GM12878 (cell line): ENCODE results near the gene GCNT2. TPM values are rescaled to one million over a fixed set of nuclear protein-coding genes. Genes with fewer than 3 reads are reported as not detected.

Source experiments
- ATAC-seq: fragments of 200-7000 bp; cut with Tn5 transposase; 3 replicates; pipeline ENCODE4 v1.9.1; 2020; ENCODE audit warnings: mild to moderate bottlenecking, moderate library complexity
- BruUV-seq: library from RNA; stranded (reverse); fragments of 400-500 nt; replicated peaks from 2 replicates; lab custom pipeline; 2021; lab: Mats Ljungman, UMichigan
- CTCF ChIA-PET: fragments of 300-600 bp; sonication (Branson Sonifier 250); formaldehyde crosslinking; extraction: SDS; loops from one replicate; lab custom pipeline; 2021; ENCODE audit warnings: inconsistent platforms; lab: Yijun Ruan, JAX
- POLR2A ChIA-PET: fragments of 350-600 bp; formaldehyde crosslinking; extraction: SDS; loops from one replicate; lab custom pipeline; 2021; ENCODE audit warnings: inconsistent platforms; lab: Charles Lee
- RAD21 ChIA-PET: fragments of 300-600 bp; sonication (Branson Sonifier 250); formaldehyde crosslinking; loops from one replicate; lab custom pipeline; 2023; ENCODE audit warnings: antibody characterized with exemption; ENCODE audit not compliant: unreplicated experiment; lab: Charles Lee
- SMC1A ChIA-PET: fragments of 300-600 bp; sonication (Branson Sonifier 250); formaldehyde crosslinking; loops from one replicate; lab custom pipeline; 2023; ENCODE audit not compliant: unreplicated experiment, uncharacterized antibody; lab: Charles Lee
- DNase-seq: peaks from one replicate; pipeline ENCODE4 v3.0.0-alpha.2; 2011; ENCODE audit warnings: low read depth, low spot score
- FAIRE-seq: peaks from 3 replicates; lab custom pipeline; 2011; peaks lifted over from hg19 to GRCh38; lab: Jason Lieb, UNC
- H2AFZ ChIP-seq: 2 replicates; pipeline ENCODE4 v1.6.0; 2011; ENCODE audit warnings: low read depth, low read length, control low read depth; ENCODE audit not compliant: control insufficient read depth
- H3K27ac ChIP-seq: 2 replicates; pipeline ENCODE4 v1.5.1; 2011; ENCODE audit warnings: control low read depth; ENCODE audit not compliant: control insufficient read depth, insufficient read depth
- H3K27me3 ChIP-seq, 2 experiments: replicated peaks in 1 of 2; 2 replicates each; pipeline versions ENCODE4 v1.6.0 to v1.6.1; 2011; ENCODE audit warnings: low read length in 1 of 2; ENCODE audit not compliant: control insufficient read depth in 2 of 2, insufficient read depth in 2 of 2
- H3K36me3 ChIP-seq, 2 experiments: 2 replicates each; pipeline ENCODE4 v1.5.1; 2011; ENCODE audit warnings: low read length in 1 of 2; ENCODE audit not compliant: control insufficient read depth in 2 of 2, insufficient read depth in 2 of 2
- H3K4me1 ChIP-seq: 2 replicates; pipeline ENCODE4 v1.6.1; 2011; ENCODE audit warnings: mild to moderate bottlenecking, low read length, moderate library complexity, mixed read lengths; ENCODE audit not compliant: control insufficient read depth, insufficient read depth
- H3K4me2 ChIP-seq: 2 replicates; pipeline ENCODE4 v1.6.0; 2011; ENCODE audit warnings: control low read depth; ENCODE audit not compliant: control insufficient read depth, insufficient read depth
- H3K4me3 ChIP-seq: fragments of 200-600 bp; sonication (generic); 2 replicates; pipeline ENCODE4 v1.5.1; 2016
- H3K79me2 ChIP-seq: 2 replicates; pipeline ENCODE4 v1.6.0; 2011; ENCODE audit warnings: low read length; ENCODE audit not compliant: control insufficient read depth, insufficient read depth
- H3K9ac ChIP-seq: 2 replicates; pipeline ENCODE4 v1.8.0; 2011; ENCODE audit warnings: low read length, control low read depth, mixed read lengths; ENCODE audit not compliant: control insufficient read depth, insufficient read depth
- H3K9me3 ChIP-seq: replicated peaks from 3 replicates; pipeline ENCODE4 v1.5.1; 2011; ENCODE audit warnings: mild to moderate bottlenecking, low read length; ENCODE audit not compliant: control insufficient read depth, insufficient read depth
- H4K20me1 ChIP-seq: 2 replicates; pipeline ENCODE4 v1.6.0; 2011; ENCODE audit not compliant: control insufficient read depth, insufficient read depth
- EED ChIP-seq: sonication (generic); IDR thresholded peaks from 2 replicates; pipeline ENCODE4 v1.6.1; 2016; ENCODE audit warnings: antibody characterized with exemption, low read depth
- ESRRA ChIP-seq: IDR thresholded peaks from 2 replicates; pipeline ENCODE4 v1.6.1; 2012; ENCODE audit warnings: mild to moderate bottlenecking, low read length, improper control_type of control experiment
- GATAD2B ChIP-seq: fragments of 450-650 bp; conservative IDR thresholded peaks from 2 replicates; pipeline ENCODE4 v1.6.1; 2017; ENCODE audit warnings: low read depth, mild to moderate bottlenecking, moderate library complexity
- NFIC ChIP-seq: IDR thresholded peaks from 2 replicates; pipeline ENCODE4 v1.6.1; 2012; ENCODE audit warnings: low read depth, mild to moderate bottlenecking, inconsistent platforms, low read length, moderate library complexity
- NR2C1 ChIP-seq: fragments of 450-650 bp; IDR thresholded peaks from 2 replicates; pipeline ENCODE4 v1.6.1; 2017; ENCODE audit warnings: antibody characterized with exemption, mild to moderate bottlenecking, moderate library complexity
- NR2C2 ChIP-seq: IDR thresholded peaks from 2 replicates; pipeline ENCODE4 v1.6.1; 2011; ENCODE audit warnings: borderline replicate concordance, low read depth; ENCODE audit not compliant: control insufficient read depth, insufficient read length
- NRF1 ChIP-seq: conservative IDR thresholded peaks from 2 replicates; pipeline ENCODE4 v1.6.1; 2011; ENCODE audit warnings: mild to moderate bottlenecking, low read depth, low read length, improper control_type of control experiment
- SIN3A ChIP-seq: IDR thresholded peaks from 2 replicates; pipeline ENCODE4 v1.6.1; 2012; ENCODE audit warnings: low read depth, low read length, improper control_type of control experiment
- SMARCA5 ChIP-seq: fragments of 450-650 bp; IDR thresholded peaks from 2 replicates; pipeline ENCODE4 v1.6.1; 2017; ENCODE audit warnings: mild to moderate bottlenecking
- WGBS: methylation state at CpG from one replicate; pipeline ENCODE4 v1.1.6; 2016; ENCODE audit warnings: low lambda C conversion rate; ENCODE audit not compliant: insufficient replicate concordance, insufficient coverage; ENCODE audit errors: missing lambda C conversion rate; 5-methylcytosine and 5-hydroxymethylcytosine counted together
- in situ Hi-C: fragments of 300-500 bp; cut with MboI; formaldehyde crosslinking; loops from 9 replicates; pipeline ENCODE4 v1.14.3; 2018; ENCODE audit warnings: mixed read lengths
- intact Hi-C: fragments of 100-400 bp; cut with micrococcal nuclease; formaldehyde crosslinking; loops from one replicate; pipeline ENCODE4 v1.14.2; 2022; ENCODE audit not compliant: unreplicated experiment
- polyA plus RNA-seq, 11 experiments: library from polyadenylated mRNA; depleted of rRNA in 4 of 11; unstranded in 6 of 11; stranded (reverse) in 5 of 11; fragments of >200 nt; fragmentation: Nextera tagmentation in 4 of 11; fragmentation: Illumina TruSeq in 1 of 11; extraction: Ambion mirVana in 4 of 11; extraction: Trizol in 1 of 11; gene quantifications; 1 replicate in 1 of 11; 2 replicates in 10 of 11; pipeline versions ENCODE4 v1.2.1 to v1.2.3, GENCODE V29; 2011 to 2016; ENCODE audit warnings: inconsistent platforms in 2 of 11, missing spikeins in 2 of 11, low read depth in 1 of 11
- total RNA-seq, 4 experiments: library from RNA; depleted of rRNA in 3 of 4; stranded (reverse); fragments of >200 nt in 3 of 4; fragmentation: Illumina TruSeq in 1 of 4; extraction: Trizol in 1 of 4; gene quantifications; 2 replicates each; pipeline versions ENCODE4 v1.2.1 to v1.2.3, GENCODE V29; 2013 to 2021
- TF ChIP-seq, protein P1 (sequence below): IDR thresholded peaks from 2 replicates; pipeline ENCODE4 v1.6.1; 2012; ENCODE audit warnings: low read depth, low read length, improper control_type of control experiment
- TF ChIP-seq, protein P2 (sequence below): fragments of 450-650 bp; IDR thresholded peaks from 2 replicates; pipeline ENCODE4 v1.6.1; 2018; ENCODE audit warnings: mild to moderate bottlenecking, low read depth, moderate library complexity; ENCODE audit not compliant: partially characterized antibody
- TF ChIP-seq, protein P3 (sequence below), 3 experiments: IDR thresholded peaks in 2 of 3; conservative IDR thresholded peaks in 1 of 3; 2 replicates each; pipeline ENCODE4 v1.5.1; 2011; ENCODE audit warnings: low read depth in 3 of 3, low read length in 3 of 3, mild to moderate bottlenecking in 3 of 3, control low read depth in 2 of 3, moderate library complexity in 2 of 3, inconsistent platforms in 1 of 3, mixed read lengths in 1 of 3; ENCODE audit not compliant: control insufficient read depth in 2 of 3, insufficient read depth in 1 of 3; ENCODE audit errors: extremely low read depth in 1 of 3

Gene GCNT2
- total and polyA plus RNA-seq, 10 of the 15 experiments (the other 5 are each of a cell fraction or from before 2014, with no cell fraction given), result 5.0 to 21.6 (median 11.9) TPM

DNA sequence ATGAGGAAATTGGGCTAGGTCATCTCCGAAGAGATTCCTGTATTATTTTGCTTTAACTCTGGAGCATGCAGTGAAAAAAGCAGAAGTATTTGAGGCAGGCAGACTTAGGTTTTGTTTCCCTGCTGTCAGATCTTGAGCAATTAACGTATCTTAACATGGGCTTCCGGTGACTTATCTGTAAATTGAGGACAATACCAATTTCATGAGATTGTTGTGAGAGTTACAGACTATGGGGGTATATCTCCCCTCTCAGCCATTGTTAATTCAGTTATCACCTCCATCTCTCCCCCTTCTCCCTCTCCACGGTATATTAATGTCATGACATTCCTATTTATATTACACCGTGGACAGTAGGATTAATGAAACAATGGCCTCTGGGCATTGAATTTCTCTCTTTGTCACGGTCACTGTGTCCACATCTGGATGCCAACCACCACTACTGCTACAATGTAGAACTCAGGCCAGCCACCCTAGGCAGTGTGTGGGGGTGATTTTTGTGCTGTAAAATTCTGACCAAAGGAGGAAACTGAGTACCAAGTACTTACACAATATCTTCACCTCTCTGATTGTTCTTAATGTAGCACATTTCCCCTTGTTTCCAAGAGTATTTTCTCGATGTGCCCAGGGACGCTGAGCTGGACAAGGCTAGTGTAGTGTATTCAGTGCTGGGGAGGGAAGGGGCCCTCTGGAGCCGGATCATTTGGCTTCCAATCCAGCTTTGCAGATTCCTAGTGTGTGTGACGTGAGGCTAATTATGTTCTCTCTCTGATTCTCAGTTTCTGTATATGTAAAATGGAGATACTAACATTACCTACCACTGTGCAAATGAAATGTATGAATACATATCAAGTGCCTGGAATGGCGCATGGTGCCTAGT is 77.2 kb downstream of the GCNT2 start:
- SMC1A ChIA-PET, result no interaction called here
- no peak overlapping the region for H3K4me2 ChIP-seq
- intact Hi-C loops, result no loop called here
- BruUV-seq, result no TSS peak
- RAD21 ChIA-PET, result no interaction called here
- ATAC-seq, result no peak
- in situ Hi-C loops, result no loop called here
- H3K9me3 ChIP-seq, result no peaks in the 10 kb centered on the region
- no peak for DNase-seq
- H3K4me3 ChIP-seq, result no peak overlapping the region
- H3K4me1 ChIP-seq, result no peaks in the 10 kb centered on the region; the same call in 1 of the 2 replicates
- peaks cover 0 to 6% of the 10 kb centered on the region in 2 experiments; a peak in 2 of 4 replicates for H3K36me3 ChIP-seq
- no peaks in the 10 kb centered on the region for H4K20me1 ChIP-seq
- no peaks in the 10 kb centered on the region for H3K27me3 ChIP-seq
- TF ChIP-seq, protein P1, sequence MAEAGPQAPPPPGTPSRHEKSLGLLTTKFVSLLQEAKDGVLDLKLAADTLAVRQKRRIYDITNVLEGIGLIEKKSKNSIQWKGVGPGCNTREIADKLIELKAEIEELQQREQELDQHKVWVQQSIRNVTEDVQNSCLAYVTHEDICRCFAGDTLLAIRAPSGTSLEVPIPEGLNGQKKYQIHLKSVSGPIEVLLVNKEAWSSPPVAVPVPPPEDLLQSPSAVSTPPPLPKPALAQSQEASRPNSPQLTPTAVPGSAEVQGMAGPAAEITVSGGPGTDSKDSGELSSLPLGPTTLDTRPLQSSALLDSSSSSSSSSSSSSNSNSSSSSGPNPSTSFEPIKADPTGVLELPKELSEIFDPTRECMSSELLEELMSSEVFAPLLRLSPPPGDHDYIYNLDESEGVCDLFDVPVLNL, result no peak
- TF ChIP-seq NR2C2 (no peak), SMARCA5 (no peak), NR2C1 (no peak), NRF1 (no peak), GATAD2B (no peak), ESRRA (no peak), EED (no peak), NFIC (no peak), SIN3A (no peak)
- TF ChIP-seq, protein P2, sequence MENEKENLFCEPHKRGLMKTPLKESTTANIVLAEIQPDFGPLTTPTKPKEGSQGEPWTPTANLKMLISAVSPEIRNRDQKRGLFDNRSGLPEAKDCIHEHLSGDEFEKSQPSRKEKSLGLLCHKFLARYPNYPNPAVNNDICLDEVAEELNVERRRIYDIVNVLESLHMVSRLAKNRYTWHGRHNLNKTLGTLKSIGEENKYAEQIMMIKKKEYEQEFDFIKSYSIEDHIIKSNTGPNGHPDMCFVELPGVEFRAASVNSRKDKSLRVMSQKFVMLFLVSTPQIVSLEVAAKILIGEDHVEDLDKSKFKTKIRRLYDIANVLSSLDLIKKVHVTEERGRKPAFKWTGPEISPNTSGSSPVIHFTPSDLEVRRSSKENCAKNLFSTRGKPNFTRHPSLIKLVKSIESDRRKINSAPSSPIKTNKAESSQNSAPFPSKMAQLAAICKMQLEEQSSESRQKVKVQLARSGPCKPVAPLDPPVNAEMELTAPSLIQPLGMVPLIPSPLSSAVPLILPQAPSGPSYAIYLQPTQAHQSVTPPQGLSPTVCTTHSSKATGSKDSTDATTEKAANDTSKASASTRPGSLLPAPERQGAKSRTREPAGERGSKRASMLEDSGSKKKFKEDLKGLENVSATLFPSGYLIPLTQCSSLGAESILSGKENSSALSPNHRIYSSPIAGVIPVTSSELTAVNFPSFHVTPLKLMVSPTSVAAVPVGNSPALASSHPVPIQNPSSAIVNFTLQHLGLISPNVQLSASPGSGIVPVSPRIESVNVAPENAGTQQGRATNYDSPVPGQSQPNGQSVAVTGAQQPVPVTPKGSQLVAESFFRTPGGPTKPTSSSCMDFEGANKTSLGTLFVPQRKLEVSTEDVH, result no peak
- TF ChIP-seq, protein P3, sequence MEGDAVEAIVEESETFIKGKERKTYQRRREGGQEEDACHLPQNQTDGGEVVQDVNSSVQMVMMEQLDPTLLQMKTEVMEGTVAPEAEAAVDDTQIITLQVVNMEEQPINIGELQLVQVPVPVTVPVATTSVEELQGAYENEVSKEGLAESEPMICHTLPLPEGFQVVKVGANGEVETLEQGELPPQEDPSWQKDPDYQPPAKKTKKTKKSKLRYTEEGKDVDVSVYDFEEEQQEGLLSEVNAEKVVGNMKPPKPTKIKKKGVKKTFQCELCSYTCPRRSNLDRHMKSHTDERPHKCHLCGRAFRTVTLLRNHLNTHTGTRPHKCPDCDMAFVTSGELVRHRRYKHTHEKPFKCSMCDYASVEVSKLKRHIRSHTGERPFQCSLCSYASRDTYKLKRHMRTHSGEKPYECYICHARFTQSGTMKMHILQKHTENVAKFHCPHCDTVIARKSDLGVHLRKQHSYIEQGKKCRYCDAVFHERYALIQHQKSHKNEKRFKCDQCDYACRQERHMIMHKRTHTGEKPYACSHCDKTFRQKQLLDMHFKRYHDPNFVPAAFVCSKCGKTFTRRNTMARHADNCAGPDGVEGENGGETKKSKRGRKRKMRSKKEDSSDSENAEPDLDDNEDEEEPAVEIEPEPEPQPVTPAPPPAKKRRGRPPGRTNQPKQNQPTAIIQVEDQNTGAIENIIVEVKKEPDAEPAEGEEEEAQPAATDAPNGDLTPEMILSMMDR (IDR thresholded peaks at IDR 0.05 in 2 of 3, conservative IDR thresholded peaks at IDR 0.05 in 1 of 3; ENCODE audit: control insufficient read depth in 2 of 3, extremely low read depth in 1 of 3, insufficient read depth in 1 of 3, low read depth in 3 of 3, low read length in 3 of 3), result no peak
- FAIRE-seq, result no peak
- WGBS, result 68% methylated on average over 11 of the region's 11 CpGs
- H3K27ac ChIP-seq, result no peak overlapping the region
- POLR2A ChIA-PET, result no interaction called here
- no peaks in the 10 kb centered on the region; the same call in none of the 2 replicates for H3K79me2 ChIP-seq
- no peak overlapping the region for H2AFZ ChIP-seq
- CTCF ChIA-PET, result no interaction called here
- no peak overlapping the region for H3K9ac ChIP-seq
